Body of pancreas (tissue), 4 donors: ENCODE results near the gene AFAP1L1. TPM values are rescaled to one million over a fixed set of nuclear protein-coding genes. Genes with fewer than 3 reads are reported as not detected.

Experiments
- ATAC-seq: fragments of 150-250 bp; one replicate; pipeline ENCODE4 v1.9.1; 2016
- DNase-seq, 4 donors: peaks; one replicate each; pipeline ENCODE4 v3.0.0-alpha.2; 2019
- H3K27ac ChIP-seq, 4 donors: fragments of 200-600 bp; sonication (generic); 1 replicate in 3 of 4; 2 replicates in 1 of 4; pipeline versions ENCODE4 v1.5.1 to v1.6.1; 2016 to 2019; ENCODE audit warnings: mild to moderate bottlenecking in 1 of 4, mixed read lengths in 1 of 4, moderate library complexity in 1 of 4
- H3K27me3 ChIP-seq, 2 donors: fragments of 200-600 bp; sonication (generic); one replicate each; pipeline ENCODE4 v1.6.0; 2016; ENCODE audit warnings: mild to moderate bottlenecking in 1 of 2
- H3K36me3 ChIP-seq, 2 donors: fragments of 200-600 bp; sonication (generic); replicated peaks in 1 of 2; 2 replicates each; pipeline ENCODE4 v1.5.1; 2016; ENCODE audit warnings: low read depth in 2 of 2; ENCODE audit not compliant: insufficient read depth in 1 of 2
- H3K4me1 ChIP-seq: fragments of 200-600 bp; sonication (generic); one replicate; pipeline ENCODE4 v1.6.0; 2016
- H3K4me3 ChIP-seq, 2 donors: fragments of 200-600 bp; sonication (generic); 1 replicate in 1 of 2; 2 replicates in 1 of 2; pipeline ENCODE4 v1.5.1; 2016 to 2019
- H3K9me3 ChIP-seq, 3 donors: fragments of 200-600 bp; sonication (generic); 1 replicate in 2 of 3; 2 replicates in 1 of 3; pipeline ENCODE4 v1.5.1; 2016
- POLR2A ChIP-seq, 3 donors: fragments of 450-650 bp; IDR thresholded peaks; one replicate each; pipeline ENCODE4 v1.6.1; 2016; ENCODE audit warnings: antibody characterized with exemption in 3 of 3, mild to moderate bottlenecking in 2 of 3
- WGBS, 2 donors: methylation state at CpG; one replicate each; pipeline ENCODE4 v1.1.5; 2017; 5-methylcytosine and 5-hydroxymethylcytosine counted together
- intact Hi-C: fragments of 100-400 bp; cut with DNase I; formaldehyde crosslinking; loops from one replicate; pipeline ENCODE4 v1.15.1; 2023
- total RNA-seq, 2 donors: library from RNA; depleted of rRNA; stranded (reverse); fragments of >200 nt; gene quantifications; one replicate each; pipeline ENCODE4 v1.1.0, GENCODE V29; 2016
- TF ChIP-seq, protein P1 (sequence below), 7 experiments: fragments of 450-650 bp in 4 of 7; fragments of 200-600 bp in 3 of 7; sonication (generic) in 3 of 7; IDR thresholded peaks; one replicate each; pipeline ENCODE4 v1.5.1; 2016 to 2019; ENCODE audit warnings: antibody characterized with exemption in 7 of 7

The AFAP1L1 gene
- total RNA-seq, 2 donors from 2014 or later = 2.9 to 5.9 TPM

DNA sequence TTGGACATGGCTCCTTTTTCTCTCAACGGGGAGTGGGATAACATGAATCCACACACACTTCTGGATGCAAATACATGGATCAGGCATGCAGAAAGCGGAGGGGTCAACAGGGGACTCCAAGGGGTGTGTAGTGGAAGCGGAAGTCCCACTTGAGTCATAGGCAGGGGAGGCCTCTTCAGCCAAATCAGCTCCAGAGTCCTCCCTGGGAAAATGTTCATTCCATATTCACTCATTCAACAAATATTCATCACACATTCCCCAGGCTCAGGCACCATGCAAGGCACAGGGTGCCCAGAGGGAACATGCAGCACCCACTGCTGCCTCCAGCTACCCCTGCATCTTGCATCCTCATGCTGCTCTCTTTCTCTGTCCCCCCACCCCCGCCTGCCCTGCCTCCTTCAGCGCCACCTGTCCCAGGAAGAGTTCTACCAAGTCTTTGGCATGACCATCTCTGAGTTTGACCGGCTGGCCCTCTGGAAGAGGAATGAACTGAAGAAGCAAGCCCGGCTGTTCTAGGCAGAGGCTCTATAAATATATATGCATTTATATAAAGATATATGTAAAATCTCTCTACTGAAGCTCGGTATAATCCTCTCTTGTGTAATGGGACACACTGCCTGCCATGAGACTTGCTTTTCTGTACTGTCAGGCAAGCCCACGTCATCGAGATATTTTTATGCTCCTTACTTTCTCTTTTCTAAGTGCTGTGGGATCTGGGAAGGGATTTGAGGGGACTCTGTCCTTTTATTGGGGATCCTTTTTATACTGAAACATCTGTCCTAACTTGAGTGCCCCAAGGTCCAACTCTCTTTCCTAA lies 13.6 kb upstream of the AFAP1L1 start:
- DNase-seq (no peak), ATAC-seq (no peak)
- Histone ChIP-seq H3K9me3 (no peaks in the 10 kb centered on the region), H3K27me3 (no peaks in the 10 kb centered on the region), H3K27ac (no peak overlapping the region), H3K36me3 (no peaks in the 10 kb centered on the region), H3K4me1 (no peaks in the 10 kb centered on the region), H3K4me3 (no peak overlapping the region)
- TF ChIP-seq, protein P1, sequence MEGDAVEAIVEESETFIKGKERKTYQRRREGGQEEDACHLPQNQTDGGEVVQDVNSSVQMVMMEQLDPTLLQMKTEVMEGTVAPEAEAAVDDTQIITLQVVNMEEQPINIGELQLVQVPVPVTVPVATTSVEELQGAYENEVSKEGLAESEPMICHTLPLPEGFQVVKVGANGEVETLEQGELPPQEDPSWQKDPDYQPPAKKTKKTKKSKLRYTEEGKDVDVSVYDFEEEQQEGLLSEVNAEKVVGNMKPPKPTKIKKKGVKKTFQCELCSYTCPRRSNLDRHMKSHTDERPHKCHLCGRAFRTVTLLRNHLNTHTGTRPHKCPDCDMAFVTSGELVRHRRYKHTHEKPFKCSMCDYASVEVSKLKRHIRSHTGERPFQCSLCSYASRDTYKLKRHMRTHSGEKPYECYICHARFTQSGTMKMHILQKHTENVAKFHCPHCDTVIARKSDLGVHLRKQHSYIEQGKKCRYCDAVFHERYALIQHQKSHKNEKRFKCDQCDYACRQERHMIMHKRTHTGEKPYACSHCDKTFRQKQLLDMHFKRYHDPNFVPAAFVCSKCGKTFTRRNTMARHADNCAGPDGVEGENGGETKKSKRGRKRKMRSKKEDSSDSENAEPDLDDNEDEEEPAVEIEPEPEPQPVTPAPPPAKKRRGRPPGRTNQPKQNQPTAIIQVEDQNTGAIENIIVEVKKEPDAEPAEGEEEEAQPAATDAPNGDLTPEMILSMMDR (IDR thresholded peaks at IDR 0.05) = no peak
- no peak for TF ChIP-seq POLR2A (IDR thresholded peaks at IDR 0.05)
- intact Hi-C loops = no loop called here
- 72 to 83% methylated on average over 10 of the region's 10 CpGs for WGBS, 2 donors

DNA sequence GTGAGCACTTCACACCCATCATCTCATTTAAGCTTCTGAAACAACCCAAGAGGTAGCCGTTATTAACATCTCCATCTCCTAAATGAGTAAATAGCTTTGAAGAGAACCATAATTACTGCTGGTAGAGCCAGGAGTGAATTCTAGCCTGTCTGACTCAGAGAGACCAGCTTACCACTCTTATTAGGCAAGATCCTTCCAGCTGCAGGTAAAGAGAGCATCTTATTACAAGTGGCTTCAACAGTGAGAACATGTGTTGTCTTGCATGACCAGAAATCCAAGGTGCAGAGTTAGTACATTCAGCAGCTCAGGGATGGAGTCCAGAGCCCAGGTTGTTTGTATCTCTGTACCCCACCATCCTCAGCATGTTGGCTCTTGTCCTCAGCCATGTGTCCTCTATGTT lies 10.9 kb upstream of the AFAP1L1 start:
- Histone ChIP-seq H3K27me3 (no peaks in the 10 kb centered on the region), H3K4me1 (no peaks in the 10 kb centered on the region), H3K36me3 (no peaks in the 10 kb centered on the region), H3K27ac (no peak overlapping the region), H3K9me3 (no peaks in the 10 kb centered on the region), H3K4me3 (no peak overlapping the region)
- intact Hi-C loops = loop anchor here (10.0 kb wide), 1 partner anchor 126 kb away; no protein-coding TSS in a partner anchor
- TF ChIP-seq POLR2A (IDR thresholded peaks at IDR 0.05) = no peak
- TF ChIP-seq, protein P1 (IDR thresholded peaks at IDR 0.05) = no peak
- DNase-seq = no peak
- WGBS, 2 donors = 67 to 68% methylated on average over 1 of the region's 1 CpG
- no peak for ATAC-seq

DNA sequence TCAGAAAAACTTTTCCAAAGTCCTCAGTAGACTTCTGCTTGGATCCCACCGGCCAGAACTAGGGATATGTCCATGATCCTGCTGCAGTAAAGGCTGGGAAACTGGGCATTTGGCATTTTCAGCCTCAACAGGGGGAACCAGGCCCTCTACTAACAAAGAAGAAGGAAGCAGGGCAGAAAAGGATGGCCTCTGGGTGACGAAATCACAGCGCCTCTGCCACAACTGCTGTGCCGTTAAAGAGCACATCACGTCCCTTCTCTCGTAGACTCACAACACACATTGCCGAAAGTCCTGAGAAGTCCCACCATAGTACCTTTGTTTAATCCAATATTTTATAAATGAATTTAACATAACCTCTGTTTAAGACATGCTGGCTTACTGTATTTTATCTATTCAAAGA lies 10.4 kb upstream of the AFAP1L1 start:
- H3K27me3 ChIP-seq = no peaks in the 10 kb centered on the region
- H3K9me3 ChIP-seq = no peaks in the 10 kb centered on the region
- DNase-seq (no peak), ATAC-seq (no peak)
- intact Hi-C loops = loop anchor here (10.0 kb wide), 1 partner anchor 126 kb away; no protein-coding TSS in a partner anchor
- no peaks in the 10 kb centered on the region for H3K36me3 ChIP-seq
- no peak overlapping the region for H3K27ac ChIP-seq
- WGBS, 2 donors = 54 to 74% methylated on average over 7 of the region's 7 CpGs
- H3K4me1 ChIP-seq = no peaks in the 10 kb centered on the region
- no peak overlapping the region for H3K4me3 ChIP-seq
- TF ChIP-seq, protein P1 (IDR thresholded peaks at IDR 0.05) = no peak
- TF ChIP-seq POLR2A (IDR thresholded peaks at IDR 0.05) = no peak

DNA sequence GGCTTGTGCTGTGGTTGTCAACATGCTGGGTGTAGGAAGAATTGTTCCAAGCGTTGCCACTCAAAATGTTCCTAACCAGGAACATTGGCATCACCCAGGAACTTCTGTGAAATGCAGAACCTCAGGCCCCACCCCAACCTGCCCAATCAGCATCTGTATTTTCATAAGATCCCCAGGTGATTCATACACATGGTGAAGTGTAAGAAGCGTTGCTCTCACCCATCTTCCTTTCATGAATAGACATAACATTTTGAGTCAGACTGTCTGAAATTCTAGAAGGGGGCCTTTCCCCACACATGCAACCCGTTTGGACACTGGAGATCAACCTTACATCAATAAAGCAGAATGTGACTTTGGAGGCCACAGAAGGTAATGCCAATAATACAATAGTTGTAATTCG lies 9.3 kb upstream of the AFAP1L1 start:
- no peaks in the 10 kb centered on the region for H3K4me1 ChIP-seq
- no peaks in the 10 kb centered on the region for H3K9me3 ChIP-seq
- H3K27me3 ChIP-seq = no peaks in the 10 kb centered on the region
- ATAC-seq (no peak), DNase-seq (no peak)
- intact Hi-C loops = loop anchor here (10.0 kb wide), 1 partner anchor 128 kb away; no protein-coding TSS in a partner anchor
- H3K36me3 ChIP-seq = no peaks in the 10 kb centered on the region
- TF ChIP-seq POLR2A (IDR thresholded peaks at IDR 0.05) = no peak
- TF ChIP-seq, protein P1 (IDR thresholded peaks at IDR 0.05) = no peak
- H3K4me3 ChIP-seq = no peak overlapping the region
- 68 to 72% methylated on average over 4 of the region's 4 CpGs for WGBS, 2 donors
- no peak overlapping the region for H3K27ac ChIP-seq
